ENCODE data around the gene SULF2.

SULF2 gene

DNA sequence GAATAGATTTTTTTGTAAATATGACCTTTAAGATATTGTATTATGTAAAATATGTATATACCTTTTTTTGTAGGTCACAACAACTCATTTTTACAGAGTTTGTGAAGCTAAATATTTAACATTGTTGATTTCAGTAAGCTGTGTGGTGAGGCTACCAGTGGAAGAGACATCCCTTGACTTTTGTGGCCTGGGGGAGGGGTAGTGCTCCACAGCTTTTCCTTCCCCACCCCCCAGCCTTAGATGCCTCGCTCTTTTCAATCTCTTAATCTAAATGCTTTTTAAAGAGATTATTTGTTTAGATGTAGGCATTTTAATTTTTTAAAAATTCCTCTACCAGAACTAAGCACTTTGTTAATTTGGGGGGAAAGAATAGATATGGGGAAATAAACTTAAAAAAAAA is 130.9 kb downstream of the SULF2 start:
- TF ChIP-seq, protein P1, sequence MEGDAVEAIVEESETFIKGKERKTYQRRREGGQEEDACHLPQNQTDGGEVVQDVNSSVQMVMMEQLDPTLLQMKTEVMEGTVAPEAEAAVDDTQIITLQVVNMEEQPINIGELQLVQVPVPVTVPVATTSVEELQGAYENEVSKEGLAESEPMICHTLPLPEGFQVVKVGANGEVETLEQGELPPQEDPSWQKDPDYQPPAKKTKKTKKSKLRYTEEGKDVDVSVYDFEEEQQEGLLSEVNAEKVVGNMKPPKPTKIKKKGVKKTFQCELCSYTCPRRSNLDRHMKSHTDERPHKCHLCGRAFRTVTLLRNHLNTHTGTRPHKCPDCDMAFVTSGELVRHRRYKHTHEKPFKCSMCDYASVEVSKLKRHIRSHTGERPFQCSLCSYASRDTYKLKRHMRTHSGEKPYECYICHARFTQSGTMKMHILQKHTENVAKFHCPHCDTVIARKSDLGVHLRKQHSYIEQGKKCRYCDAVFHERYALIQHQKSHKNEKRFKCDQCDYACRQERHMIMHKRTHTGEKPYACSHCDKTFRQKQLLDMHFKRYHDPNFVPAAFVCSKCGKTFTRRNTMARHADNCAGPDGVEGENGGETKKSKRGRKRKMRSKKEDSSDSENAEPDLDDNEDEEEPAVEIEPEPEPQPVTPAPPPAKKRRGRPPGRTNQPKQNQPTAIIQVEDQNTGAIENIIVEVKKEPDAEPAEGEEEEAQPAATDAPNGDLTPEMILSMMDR (IDR thresholded peaks at IDR 0.05), result no peak
- H3K27me3 ChIP-seq, result no peaks in the 10 kb centered on the region
- H3K36me3 ChIP-seq, result peaks cover 95% of the 10 kb centered on the region

DNA sequence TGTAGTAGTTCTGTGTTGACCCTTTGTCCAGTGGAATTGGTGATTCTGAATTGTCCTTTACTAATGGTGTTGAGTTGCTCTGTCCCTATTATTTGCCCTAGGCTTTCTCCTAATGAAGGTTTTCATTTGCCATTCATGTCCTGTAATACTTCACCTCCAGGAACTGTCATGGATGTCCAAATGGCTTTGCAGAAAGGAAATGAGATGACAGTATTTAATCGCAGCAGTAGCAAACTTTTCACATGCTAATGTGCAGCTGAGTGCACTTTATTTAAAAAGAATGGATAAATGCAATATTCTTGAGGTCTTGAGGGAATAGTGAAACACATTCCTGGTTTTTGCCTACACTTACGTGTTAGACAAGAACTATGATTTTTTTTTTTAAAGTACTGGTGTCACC is 131.4 kb downstream of the SULF2 start:
- Histone ChIP-seq H3K27me3 (no peaks in the 10 kb centered on the region), H3K27ac (no peak overlapping the region), H3K4me3 (ENCODE audit: low read depth in 1 of 2, low read length in 1 of 2) (no peak overlapping the region), H3K4me1 (ENCODE audit: control insufficient read depth in 1 of 2, insufficient read depth in 1 of 2, low read depth in 1 of 2, low read length in 1 of 2) (no peaks in the 10 kb centered on the region), H3K36me3 (peaks cover 95% of the 10 kb centered on the region), H3K9me3 (no peaks in the 10 kb centered on the region)
- TF ChIP-seq, protein P1 (IDR thresholded peaks at IDR 0.05), result no peak

More for the DNA sequence above, 130.9 kb downstream of the SULF2 start:
- Histone ChIP-seq H3K4me3 (ENCODE audit: low read depth in 1 of 2, low read length in 1 of 2) (no peak overlapping the region), H3K9me3 (no peaks in the 10 kb centered on the region), H3K27ac (no peak overlapping the region), H3K4me1 (ENCODE audit: control insufficient read depth in 1 of 2, insufficient read depth in 1 of 2, low read depth in 1 of 2, low read length in 1 of 2) (no peaks in the 10 kb centered on the region)

- Histone ChIP-seq H3K36me3 (peaks cover 95% of the 10 kb centered on the region), H3K4me3 (ENCODE audit: low read depth in 1 of 2, low read length in 1 of 2) (no peak overlapping the region), H3K4me1 (ENCODE audit: control insufficient read depth in 1 of 2, insufficient read depth in 1 of 2, low read depth in 1 of 2, low read length in 1 of 2) (no peaks in the 10 kb centered on the region), H3K27ac (no peak overlapping the region), H3K9me3 (no peaks in the 10 kb centered on the region), H3K27me3 (no peaks in the 10 kb centered on the region)
- TF ChIP-seq, protein P1 (IDR thresholded peaks at IDR 0.05), result no peak
Measured at GRCh38 chr20:47652794-47653193, 132.5 kb downstream of the SULF2 start.

GRCh38 chr20:47652301-47652700 is 133.0 kb downstream of the SULF2 start:
- no peak overlapping the region for H3K4me3 ChIP-seq (ENCODE audit: low read depth in 1 of 2, low read length in 1 of 2)
- no peaks in the 10 kb centered on the region for H3K4me1 ChIP-seq (ENCODE audit: control insufficient read depth in 1 of 2, insufficient read depth in 1 of 2, low read depth in 1 of 2, low read length in 1 of 2)
- H3K9me3 ChIP-seq, result no peaks in the 10 kb centered on the region
- no peaks in the 10 kb centered on the region for H3K27me3 ChIP-seq
- H3K36me3 ChIP-seq, result peaks cover 92% of the 10 kb centered on the region
- TF ChIP-seq, protein P1 (IDR thresholded peaks at IDR 0.05), result no peak
- H3K27ac ChIP-seq, result no peak overlapping the region

DNA sequence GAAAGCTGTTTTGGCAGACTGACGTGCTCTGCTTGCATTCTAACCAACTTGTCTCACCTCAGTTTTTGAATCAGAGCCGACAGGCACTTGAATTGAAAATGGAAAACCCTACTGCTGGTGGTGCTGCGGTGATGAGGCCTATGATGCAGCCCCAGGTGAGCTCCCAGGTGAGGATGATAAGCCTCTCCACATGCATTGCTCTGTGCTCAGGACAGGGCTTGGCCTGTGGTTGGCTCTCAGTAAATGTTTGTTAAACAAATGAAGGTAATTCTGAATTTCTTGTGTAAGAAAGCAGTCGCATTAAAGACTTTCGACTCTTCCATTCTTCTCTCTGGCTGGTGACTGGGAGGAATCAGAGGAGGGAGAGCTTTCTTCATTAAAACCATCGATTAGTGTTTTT is 136.3 kb downstream of the SULF2 start:
- Histone ChIP-seq H3K27ac (no peak overlapping the region), H3K4me1 (ENCODE audit: control insufficient read depth in 1 of 2, insufficient read depth in 1 of 2, low read depth in 1 of 2, low read length in 1 of 2) (no peaks in the 10 kb centered on the region), H3K27me3 (no peaks in the 10 kb centered on the region), H3K4me3 (ENCODE audit: low read depth in 1 of 2, low read length in 1 of 2) (no peak overlapping the region), H3K36me3 (peaks cover 95% of the 10 kb centered on the region), H3K9me3 (no peaks in the 10 kb centered on the region)
- TF ChIP-seq, protein P1 (IDR thresholded peaks at IDR 0.05), result no peak

GRCh38 chr20:47647994-47648393 is 137.3 kb downstream of the SULF2 start:
- TF ChIP-seq, protein P1 (IDR thresholded peaks at IDR 0.05), result no peak
- no peak overlapping the region for H3K4me3 ChIP-seq (ENCODE audit: low read depth in 1 of 2, low read length in 1 of 2)
- H3K4me1 ChIP-seq (ENCODE audit: control insufficient read depth in 1 of 2, insufficient read depth in 1 of 2, low read depth in 1 of 2, low read length in 1 of 2), result no peaks in the 10 kb centered on the region
- no peaks in the 10 kb centered on the region for H3K9me3 ChIP-seq
- no peaks in the 10 kb centered on the region for H3K27me3 ChIP-seq
- peaks cover 95% of the 10 kb centered on the region for H3K36me3 ChIP-seq
- no peak overlapping the region for H3K27ac ChIP-seq

All from neutrophil (primary cell).